ENCODE measurements around the gene MMS22L.

The MMS22L gene

GRCh38 chr6:97222903-97223302 is 60.1 kb downstream of the MMS22L start:
- TF ChIP-seq CTCF (IDR thresholded peaks at IDR 0.05; ENCODE audit: insufficient read depth, low read length) (no peak), SPI1 (IDR thresholded peaks at IDR 0.05; ENCODE audit: borderline replicate concordance, low read depth) (no peak), POLR2AphosphoS5 (IDR thresholded peaks at IDR 0.05; ENCODE audit: low read depth) (no peak), REST (IDR thresholded peaks at IDR 0.05; ENCODE audit: insufficient replicate concordance, low read depth) (no peak), GABPA (IDR thresholded peaks at IDR 0.05; ENCODE audit: low read depth) (no peak)
- Histone ChIP-seq H3K4me3 (replicated peaks; ENCODE audit: insufficient read depth, low read length) (no peak overlapping the region), H3K27me3 (ENCODE audit: insufficient read depth, poor library complexity, severe bottlenecking) (no peaks in the 10 kb centered on the region), H3K27ac (replicated peaks) (no peak overlapping the region)
- no peak for DNase-seq (ENCODE audit: low read depth in 1 of 2, low spot score in 1 of 2)

GRCh38 chr6:97218912-97219311 is 64.1 kb downstream of the MMS22L start:
- DNase-seq (ENCODE audit: low read depth in 1 of 2, low spot score in 1 of 2): no peak
- no peak overlapping the region for H3K4me3 ChIP-seq (replicated peaks; ENCODE audit: insufficient read depth, low read length)
- H3K27ac ChIP-seq (replicated peaks): no peak overlapping the region
- TF ChIP-seq SPI1 (IDR thresholded peaks at IDR 0.05; ENCODE audit: borderline replicate concordance, low read depth) (no peak), REST (IDR thresholded peaks at IDR 0.05; ENCODE audit: insufficient replicate concordance, low read depth) (no peak), GABPA (IDR thresholded peaks at IDR 0.05; ENCODE audit: low read depth) (no peak), CTCF (IDR thresholded peaks at IDR 0.05; ENCODE audit: insufficient read depth, low read length) (no peak), POLR2AphosphoS5 (IDR thresholded peaks at IDR 0.05; ENCODE audit: low read depth) (no peak)
- H3K27me3 ChIP-seq (ENCODE audit: insufficient read depth, poor library complexity, severe bottlenecking): no peaks in the 10 kb centered on the region

- DNase-seq (ENCODE audit: low read depth in 1 of 2, low spot score in 1 of 2): peak in 1 of 2 experiments; percentile 5
- no peak overlapping the region for H3K27ac ChIP-seq (replicated peaks)
- no peak overlapping the region for H3K4me3 ChIP-seq (replicated peaks; ENCODE audit: insufficient read depth, low read length)
Observed at GRCh38 chr6:97215157-97215769, 67.8 kb downstream of the MMS22L start.

More at GRCh38 chr6:97215157-97215769, 67.8 kb downstream of the MMS22L start:
- TF ChIP-seq POLR2AphosphoS5 (IDR thresholded peaks at IDR 0.05; ENCODE audit: low read depth): no peak
- TF ChIP-seq SPI1 (IDR thresholded peaks at IDR 0.05; ENCODE audit: borderline replicate concordance, low read depth): no peak
- TF ChIP-seq CTCF (IDR thresholded peaks at IDR 0.05; ENCODE audit: insufficient read depth, low read length): no peak
- H3K27me3 ChIP-seq (ENCODE audit: insufficient read depth, poor library complexity, severe bottlenecking): no peaks in the 10 kb centered on the region

All from HL-60 (cell line).